ENCODE data around the gene PPM1J.
"Not testable (repeated sequence)": the region's sequence is repeated elsewhere in the genome, so short reads cannot be mapped to it uniquely, and the experiment has no call there.

- TF ChIP-seq CTCF (IDR thresholded peaks at IDR 0.05; ENCODE audit: poor library complexity); EZH2 (IDR thresholded peaks at IDR 0.05; ENCODE audit: borderline replicate concordance): not testable (repeated sequence)
Measured at GRCh38 chr1:112728306-112728971, 13.3 kb upstream of the PPM1J start.

Data from hepatocyte (in vitro differentiated cells).